Keratinocyte (primary cell): ENCODE results near the gene IL27RA.
"Not testable (repeated sequence)": the region's sequence is repeated elsewhere in the genome, so short reads cannot be mapped to it uniquely, and the experiment has no call there.

Source experiments
- CTCF ChIP-seq, 3 experiments: IDR thresholded peaks in 1 of 3; conservative IDR thresholded peaks in 1 of 3; optimal IDR thresholded peaks in 1 of 3; 2 replicates in 2 of 3; 3 replicates in 1 of 3; pipeline versions ENCODE3 to v1.5.1; 2011; ENCODE audit warnings: low read length in 3 of 3, mild to moderate bottlenecking in 3 of 3, moderate library complexity in 2 of 3, control low read depth in 1 of 3, inconsistent platforms in 1 of 3; ENCODE audit not compliant: insufficient read depth in 2 of 3; ENCODE audit errors: extremely low read depth in 1 of 3
- EZH2 ChIP-seq: IDR thresholded peaks from one replicate; pipeline ENCODE4 v1.6.1; 2012; ENCODE audit warnings: inconsistent platforms, mild to moderate bottlenecking, low read length, moderate library complexity

- TF ChIP-seq CTCF (optimal IDR thresholded peaks at IDR 0.05 in 1 of 3, IDR thresholded peaks at IDR 0.05 in 1 of 3, conservative IDR thresholded peaks at IDR 0.05 in 1 of 3; ENCODE audit: extremely low read depth in 1 of 3, insufficient read depth in 2 of 3, low read length in 3 of 3); EZH2: not testable (repeated sequence)
Measured at GRCh38 chr19:14019739-14020138, 11.8 kb upstream of the IL27RA start.
